ENCODE data around the gene FJX1.
"Not testable (repeated sequence)": the region's sequence is repeated elsewhere in the genome, so short reads cannot be mapped to it uniquely, and the experiment has no call there.

FJX1 gene

GRCh38 chr11:35632301-35632700 lies 14.0 kb downstream of the FJX1 start:
- DNase-seq (ENCODE audit: low read depth): no peak

- DNase-seq (ENCODE audit: low read depth): no peak
Measured at GRCh38 chr11:35633827-35634423, 15.7 kb downstream of the FJX1 start.

GRCh38 chr11:35635933-35636332 lies 17.7 kb downstream of the FJX1 start:
- no peak for DNase-seq (ENCODE audit: low read depth)

- no peak for DNase-seq (ENCODE audit: low read depth)
Measured at GRCh38 chr11:35639591-35640179, 21.4 kb downstream of the FJX1 start.

GRCh38 chr11:35641171-35641897 lies 23.1 kb downstream of the FJX1 start:
- DNase-seq (ENCODE audit: low read depth): no peak

- DNase-seq (ENCODE audit: low read depth): no peak
Measured at GRCh38 chr11:35641964-35642363, 23.7 kb downstream of the FJX1 start.

- DNase-seq (ENCODE audit: low read depth): no peak
Measured at GRCh38 chr11:35647421-35648093, 29.3 kb downstream of the FJX1 start.

GRCh38 chr11:35650006-35650405 lies 31.7 kb downstream of the FJX1 start:
- DNase-seq (ENCODE audit: low read depth): peak; percentile 1

- DNase-seq (ENCODE audit: low read depth): no peak
Measured at GRCh38 chr11:35650467-35650866, 32.2 kb downstream of the FJX1 start.

GRCh38 chr11:35651263-35651662 lies 33.0 kb downstream of the FJX1 start:
- DNase-seq (ENCODE audit: low read depth): no peak

GRCh38 chr11:35652786-35653185 lies 34.5 kb downstream of the FJX1 start:
- DNase-seq (ENCODE audit: low read depth): not testable (repeated sequence)

GRCh38 chr11:35654711-35655110 lies 36.5 kb downstream of the FJX1 start:
- DNase-seq (ENCODE audit: low read depth): no peak

GRCh38 chr11:35655254-35655653 lies 37.0 kb downstream of the FJX1 start:
- no peak for DNase-seq (ENCODE audit: low read depth)

- DNase-seq (ENCODE audit: low read depth): no peak
Measured at GRCh38 chr11:35655856-35656255, 37.6 kb downstream of the FJX1 start.

GRCh38 chr11:35658020-35658948 lies 40.0 kb downstream of the FJX1 start:
- DNase-seq (ENCODE audit: low read depth): no peak

GRCh38 chr11:35661534-35661933 lies 43.3 kb downstream of the FJX1 start:
- no peak for DNase-seq (ENCODE audit: low read depth)

GRCh38 chr11:35662061-35662648 lies 43.9 kb downstream of the FJX1 start:
- DNase-seq (ENCODE audit: low read depth): no peak

- peak; percentile 74 for DNase-seq (ENCODE audit: low read depth)
Measured at GRCh38 chr11:35662649-35663407, 44.6 kb downstream of the FJX1 start, which contains the start of gene TRIM44. TSS of gene TRIM44 (plus strand) at chr11:35662775. CDS start at chr11:35663112, 337 bp downstream.

- no peak for DNase-seq (ENCODE audit: low read depth)
Measured at GRCh38 chr11:35663408-35663702, 45.1 kb downstream of the FJX1 start.

- DNase-seq (ENCODE audit: low read depth): no peak
Measured at GRCh38 chr11:35664977-35665441, 46.7 kb downstream of the FJX1 start.

GRCh38 chr11:35667257-35667656 lies 49.0 kb downstream of the FJX1 start:
- no peak for DNase-seq (ENCODE audit: low read depth)

Measured in activated T-cell treated with anti-CD3 and anti-CD28 coated beads for 24 hours (primary cell).